GM23338 (cell line): Measurements from ENCODE around the gene MYH14.

Experiments
- EZH2 ChIP-seq: fragments of 200-600 bp; sonication (generic); IDR thresholded peaks from one replicate; pipeline ENCODE4 v1.8.0; 2017; ENCODE audit warnings: antibody characterized with exemption, mild to moderate bottlenecking, low read depth; ENCODE audit not compliant: unreplicated experiment
- EZH2phosphoT487 ChIP-seq: fragments of 200-600 bp; sonication (generic); IDR thresholded peaks from one replicate; pipeline ENCODE4 v1.8.1; 2018; ENCODE audit warnings: antibody characterized with exemption; ENCODE audit not compliant: unreplicated experiment

GRCh38 chr19:50292216-50292827 is 88.9 kb downstream of the MYH14 start:
- no peak for TF ChIP-seq EZH2
- no peak for TF ChIP-seq EZH2phosphoT487
